Suprapubic skin (tissue), 4 donors: ENCODE data around the gene C12orf56. TPM values are rescaled to one million over a fixed set of nuclear protein-coding genes. Genes with fewer than 3 reads are reported as not detected.

Source experiments
- DNase-seq, 2 donors: peaks; one replicate each; pipeline ENCODE4 v3.0.0-alpha.2; 2019; ENCODE audit warnings: low spot score in 2 of 2
- H3K27ac ChIP-seq: fragments of 200-600 bp; sonication (generic); one replicate; pipeline ENCODE4 v1.5.1; 2019
- H3K27me3 ChIP-seq: fragments of 200-600 bp; sonication (generic); one replicate; pipeline ENCODE4 v1.5.1; 2019
- H3K36me3 ChIP-seq: fragments of 200-600 bp; sonication (generic); one replicate; pipeline ENCODE4 v1.5.1; 2019
- H3K4me1 ChIP-seq: fragments of 200-600 bp; sonication (generic); one replicate; pipeline ENCODE4 v1.5.1; 2019
- H3K4me3 ChIP-seq: fragments of 200-600 bp; sonication (generic); one replicate; pipeline ENCODE4 v1.5.1; 2019; ENCODE audit warnings: mild to moderate bottlenecking
- H3K9me3 ChIP-seq: fragments of 200-600 bp; sonication (generic); one replicate; pipeline ENCODE4 v1.5.1; 2019
- CTCF ChIP-seq, 2 donors: fragments of 200-600 bp in 1 of 2; fragments of 450-650 bp in 1 of 2; sonication (generic) in 1 of 2; IDR thresholded peaks; one replicate each; pipeline ENCODE4 v1.5.1; 2016 to 2019; ENCODE audit warnings: antibody characterized with exemption in 2 of 2, mild to moderate bottlenecking in 1 of 2, moderate library complexity in 1 of 2
- EP300 ChIP-seq: sonication (generic); formaldehyde crosslinking; IDR thresholded peaks from one replicate; pipeline ENCODE4 v1.6.1; 2017; ENCODE audit warnings: antibody characterized with exemption
- POLR2A ChIP-seq, 2 donors: fragments of 450-650 bp; IDR thresholded peaks; one replicate each; pipeline ENCODE4 v1.6.1; 2017; ENCODE audit warnings: antibody characterized with exemption in 2 of 2, mild to moderate bottlenecking in 2 of 2, moderate library complexity in 2 of 2
- POLR2AphosphoS5 ChIP-seq, 3 donors: sonication (generic); formaldehyde crosslinking; IDR thresholded peaks; one replicate each; pipeline ENCODE4 v1.6.1; 2017; ENCODE audit warnings: antibody characterized with exemption in 3 of 3
- WGBS: methylation state at CpG from one replicate; pipeline ENCODE4 v1.1.5; 2018; 5-methylcytosine and 5-hydroxymethylcytosine counted together
- total RNA-seq, 4 donors: library from RNA; depleted of rRNA; stranded (reverse); fragments of >200 nt; gene quantifications; one replicate each; pipeline ENCODE4 v1.1.0, GENCODE V29; 2016

The C12orf56 gene
- total RNA-seq, 4 donors from 2014 or later, result 1.2 to 2.4 (median 1.9) TPM

- H3K9me3 ChIP-seq, result no peaks in the 10 kb centered on the region
- no peaks in the 10 kb centered on the region for H3K27me3 ChIP-seq
- H3K4me3 ChIP-seq, result no peak overlapping the region
- peaks cover 24% of the 10 kb centered on the region for H3K4me1 ChIP-seq
- whole genome bisulfite sequencing, result 90% methylated on average over 5 of the region's 5 CpGs
- no peak for DNase-seq
- TF ChIP-seq CTCF (IDR thresholded peaks at IDR 0.05) (no peak), EP300 (no peak), POLR2A (IDR thresholded peaks at IDR 0.05) (no peak), POLR2AphosphoS5 (IDR thresholded peaks at IDR 0.05) (no peak)
- no peak overlapping the region for H3K27ac ChIP-seq
- H3K36me3 ChIP-seq, result no peaks in the 10 kb centered on the region
These were observed 11.6 kb upstream of the C12orf56 start for GRCh38 chr12:64402181-64402580.

- DNase-seq, result no peak
- Histone ChIP-seq H3K4me3 (no peak overlapping the region), H3K4me1 (peaks cover 16% of the 10 kb centered on the region), H3K36me3 (no peaks in the 10 kb centered on the region), H3K27ac (peak overlapping the region; percentile 34), H3K9me3 (no peaks in the 10 kb centered on the region), H3K27me3 (no peaks in the 10 kb centered on the region)
- WGBS, result 45% methylated on average over 4 of the region's 4 CpGs
- no peak for TF ChIP-seq CTCF (IDR thresholded peaks at IDR 0.05)
- no peak for TF ChIP-seq POLR2AphosphoS5 (IDR thresholded peaks at IDR 0.05)
- no peak for TF ChIP-seq POLR2A (IDR thresholded peaks at IDR 0.05)
- no peak for TF ChIP-seq EP300
These were observed 9.5 kb upstream of the C12orf56 start for GRCh38 chr12:64400041-64400440.

- peaks cover 12% of the 10 kb centered on the region for H3K4me1 ChIP-seq
- no peak overlapping the region for H3K4me3 ChIP-seq
- no peak overlapping the region for H3K27ac ChIP-seq
- peaks cover under 1% of the 10 kb centered on the region for H3K27me3 ChIP-seq
- no peaks in the 10 kb centered on the region for H3K9me3 ChIP-seq
- TF ChIP-seq POLR2AphosphoS5 (IDR thresholded peaks at IDR 0.05), result no peak
- no peak for TF ChIP-seq CTCF (IDR thresholded peaks at IDR 0.05)
- TF ChIP-seq POLR2A (IDR thresholded peaks at IDR 0.05), result no peak
- TF ChIP-seq EP300, result no peak
- WGBS, result 52% methylated on average over 2 of the region's 2 CpGs
- H3K36me3 ChIP-seq, result no peaks in the 10 kb centered on the region
- DNase-seq, result no peak
These were observed 5.2 kb upstream of the C12orf56 start for GRCh38 chr12:64395739-64396138.

- H3K27me3 ChIP-seq, result peaks cover 10% of the 10 kb centered on the region
- TF ChIP-seq POLR2A (IDR thresholded peaks at IDR 0.05) (no peak), POLR2AphosphoS5 (IDR thresholded peaks at IDR 0.05) (no peak), EP300 (no peak), CTCF (IDR thresholded peaks at IDR 0.05) (no peak)
- no peaks in the 10 kb centered on the region for H3K9me3 ChIP-seq
- H3K36me3 ChIP-seq, result no peaks in the 10 kb centered on the region
- no peak overlapping the region for H3K27ac ChIP-seq
- WGBS, result 71% methylated on average over 3 of the region's 3 CpGs
- H3K4me3 ChIP-seq, result no peak overlapping the region
- peaks cover 15% of the 10 kb centered on the region for H3K4me1 ChIP-seq
- DNase-seq, result no peak
These were observed 1.7 kb upstream of the C12orf56 start for GRCh38 chr12:64392221-64392620.

GRCh38 chr12:64389154-64389553, 1.4 kb downstream of the C12orf56 start:
- Histone ChIP-seq H3K27me3 (peaks cover 10% of the 10 kb centered on the region), H3K27ac (no peak overlapping the region), H3K4me1 (peaks cover 11% of the 10 kb centered on the region), H3K4me3 (no peak overlapping the region), H3K9me3 (no peaks in the 10 kb centered on the region), H3K36me3 (no peaks in the 10 kb centered on the region)
- TF ChIP-seq EP300, result no peak
- TF ChIP-seq CTCF (IDR thresholded peaks at IDR 0.05), result no peak
- TF ChIP-seq POLR2AphosphoS5 (IDR thresholded peaks at IDR 0.05), result no peak
- no peak for TF ChIP-seq POLR2A (IDR thresholded peaks at IDR 0.05)
- no peak for DNase-seq
- WGBS, result 55% methylated on average over 18 of the region's 18 CpGs
